ENCODE data around the gene PRAMEF20. TPM values are rescaled to one million over a fixed set of nuclear protein-coding genes. Genes with fewer than 3 reads are reported as not detected.
"Not testable (repeated sequence)": the region's sequence is repeated elsewhere in the genome, so short reads cannot be mapped to it uniquely, and the experiment has no call there.

PRAMEF20 gene
- total and polyA plus RNA-seq, 5 experiments from 2014 or later = not detected

- ATAC-seq, H3K27ac Mint-ChIP-seq, H3K36me3 Mint-ChIP-seq, H3K4me1 Mint-ChIP-seq, H3K4me3 Mint-ChIP-seq, H3K9me3 Mint-ChIP-seq, POLR2A ChIA-PET, DNase-seq: not testable (repeated sequence)
- H3K27me3 Mint-ChIP-seq = peaks cover 0 to 15% (median 2%) of the 10 kb centered on the region in 5 donors
Measured at GRCh38 chr1:13433694-13434358, 23.6 kb downstream of the PRAMEF20 start.

GRCh38 chr1:13435458-13435857 lies 25.2 kb downstream of the PRAMEF20 start:
- DNase-seq (no peak), ATAC-seq (no peak)
- POLR2A ChIA-PET = no interaction called here
- peaks cover 0 to 2% (median 0%) of the 10 kb centered on the region in 9 donors for H3K9me3 Mint-ChIP-seq
- no peak overlapping the region for H3K27ac Mint-ChIP-seq
- H3K4me3 Mint-ChIP-seq = no peak overlapping the region
- H3K4me1 Mint-ChIP-seq = no peaks in the 10 kb centered on the region
- no peaks in the 10 kb centered on the region for H3K36me3 Mint-ChIP-seq
- H3K27me3 Mint-ChIP-seq = peaks cover 0 to 12% (median 0%) of the 10 kb centered on the region in 5 donors

- H3K36me3 Mint-ChIP-seq, ATAC-seq, H3K4me3 Mint-ChIP-seq, H3K4me1 Mint-ChIP-seq, DNase-seq, H3K9me3 Mint-ChIP-seq, H3K27ac Mint-ChIP-seq, H3K27me3 Mint-ChIP-seq, POLR2A ChIA-PET: not testable (repeated sequence)
Measured at GRCh38 chr1:13439104-13439783, 29.0 kb downstream of the PRAMEF20 start.

GRCh38 chr1:13443335-13443979 lies 33.2 kb downstream of the PRAMEF20 start:
- Mint-ChIP-seq H3K4me1 (no peaks in the 10 kb centered on the region), H3K27me3 (peaks cover 0 to 2% (median 0%) of the 10 kb centered on the region in 5 donors), H3K4me3 (no peak overlapping the region), H3K9me3 (no peaks in the 10 kb centered on the region), H3K27ac (no peak overlapping the region), H3K36me3 (no peaks in the 10 kb centered on the region)
- ATAC-seq (no peak), DNase-seq (no peak)
- POLR2A ChIA-PET = no interaction called here

- POLR2A ChIA-PET = no interaction called here
- H3K27me3 Mint-ChIP-seq = peaks cover 0 to 6% (median 3%) of the 10 kb centered on the region in 5 donors
- H3K4me3 Mint-ChIP-seq = no peak overlapping the region
- ATAC-seq (no peak), DNase-seq (no peak)
- peaks cover 0 to 4% (median 0%) of the 10 kb centered on the region in 9 donors for H3K9me3 Mint-ChIP-seq
- H3K36me3 Mint-ChIP-seq = no peaks in the 10 kb centered on the region
- H3K27ac Mint-ChIP-seq = no peak overlapping the region
- no peaks in the 10 kb centered on the region for H3K4me1 Mint-ChIP-seq
Measured at GRCh38 chr1:13450204-13450603, 40.0 kb downstream of the PRAMEF20 start.

- no peak for DNase-seq
- Mint-ChIP-seq H3K4me1 (no peaks in the 10 kb centered on the region), H3K27ac (no peak overlapping the region), H3K4me3 (no peak overlapping the region), H3K9me3 (peaks cover 0 to 7% (median 0%) of the 10 kb centered on the region in 9 donors), H3K36me3 (no peaks in the 10 kb centered on the region), H3K27me3 (peaks cover 0 to 10% (median 5%) of the 10 kb centered on the region in 5 donors)
- no peak for ATAC-seq
- POLR2A ChIA-PET = no interaction called here
Measured at GRCh38 chr1:13451399-13451965, 41.2 kb downstream of the PRAMEF20 start.

- H3K4me3 Mint-ChIP-seq = no peak overlapping the region
- H3K9me3 Mint-ChIP-seq = peaks cover 0 to 7% (median 0%) of the 10 kb centered on the region in 9 donors
- no peak for DNase-seq
- no peaks in the 10 kb centered on the region for H3K4me1 Mint-ChIP-seq
- POLR2A ChIA-PET = interaction anchor here (0.6 kb wide), 1 partner anchor 329 kb away, joined by 3 read pairs; no protein-coding TSS in a partner anchor
- H3K27me3 Mint-ChIP-seq = peaks cover 3 to 20% (median 8%) of the 10 kb centered on the region in 5 donors
- peaks cover 0 to 2% (median 0%) of the 10 kb centered on the region in 3 donors for H3K36me3 Mint-ChIP-seq
- no peak for ATAC-seq
- H3K27ac Mint-ChIP-seq = no peak overlapping the region
Measured at GRCh38 chr1:13456904-13457532, 46.8 kb downstream of the PRAMEF20 start.

- Mint-ChIP-seq H3K36me3 (peaks cover 0 to 2% (median 0%) of the 10 kb centered on the region in 3 donors), H3K4me1 (no peaks in the 10 kb centered on the region), H3K4me3 (no peak overlapping the region), H3K9me3 (no peaks in the 10 kb centered on the region), H3K27ac (no peak overlapping the region), H3K27me3 (peaks cover 2 to 6% (median 5%) of the 10 kb centered on the region in 5 donors)
- DNase-seq (no peak), ATAC-seq (no peak)
- POLR2A ChIA-PET = no interaction called here
Measured at GRCh38 chr1:13461977-13462376, 51.7 kb downstream of the PRAMEF20 start.

GRCh38 chr1:13462682-13463081 lies 52.4 kb downstream of the PRAMEF20 start:
- Mint-ChIP-seq H3K27ac (no peak overlapping the region), H3K27me3 (peaks cover 0 to 5% (median 2%) of the 10 kb centered on the region in 5 donors), H3K36me3 (peaks cover 0 to 2% (median 0%) of the 10 kb centered on the region in 3 donors), H3K4me3 (no peak overlapping the region), H3K4me1 (no peaks in the 10 kb centered on the region), H3K9me3 (no peaks in the 10 kb centered on the region)
- POLR2A ChIA-PET = no interaction called here
- ATAC-seq (no peak), DNase-seq (no peak)

- H3K9me3 Mint-ChIP-seq = no peaks in the 10 kb centered on the region
- ATAC-seq (no peak), DNase-seq (no peak)
- no peaks in the 10 kb centered on the region for H3K4me1 Mint-ChIP-seq
- POLR2A ChIA-PET = no interaction called here
- peaks cover 0 to 6% (median 2%) of the 10 kb centered on the region in 5 donors for H3K27me3 Mint-ChIP-seq
- no peaks in the 10 kb centered on the region for H3K36me3 Mint-ChIP-seq
- H3K27ac Mint-ChIP-seq = no peak overlapping the region
- H3K4me3 Mint-ChIP-seq = no peak overlapping the region
Measured at GRCh38 chr1:13465515-13465914, 55.3 kb downstream of the PRAMEF20 start.

GRCh38 chr1:13469343-13469742 lies 59.1 kb downstream of the PRAMEF20 start:
- H3K4me3 Mint-ChIP-seq = no peak overlapping the region
- H3K27me3 Mint-ChIP-seq = peaks cover 0 to 14% (median 4%) of the 10 kb centered on the region in 5 donors
- POLR2A ChIA-PET = no interaction called here
- peaks cover 0 to 4% (median 0%) of the 10 kb centered on the region in 9 donors for H3K9me3 Mint-ChIP-seq
- H3K27ac Mint-ChIP-seq = no peak overlapping the region
- ATAC-seq (no peak), DNase-seq (no peak)
- no peaks in the 10 kb centered on the region for H3K36me3 Mint-ChIP-seq
- no peaks in the 10 kb centered on the region for H3K4me1 Mint-ChIP-seq

Measured in naive thymus-derived CD8-positive, alpha-beta T cell (primary cell).